DMS114 treated with DMSO at 0.1 percent for 48 hours (cell line): ENCODE data around the gene DLG5.

Experiments
- DNase-seq: peaks from one replicate; lab custom pipeline; 2025; ENCODE audit not compliant: unreplicated experiment; lab: John Stamatoyannopoulos, UW

DLG5 gene

GRCh38 chr10:77911535-77912123, 14.9 kb downstream of the DLG5 start:
- no peak for DNase-seq

- DNase-seq: no peak
Observed at GRCh38 chr10:77910524-77911145, 15.9 kb downstream of the DLG5 start.

GRCh38 chr10:77909749-77910375, 16.7 kb downstream of the DLG5 start:
- no peak for DNase-seq

GRCh38 chr10:77909021-77909748, 17.4 kb downstream of the DLG5 start:
- no peak for DNase-seq

GRCh38 chr10:77907900-77908717, 18.4 kb downstream of the DLG5 start:
- DNase-seq: no peak

- no peak for DNase-seq
Observed at GRCh38 chr10:77907462-77907861, 19.1 kb downstream of the DLG5 start.

GRCh38 chr10:77906951-77907421, 19.6 kb downstream of the DLG5 start:
- no peak for DNase-seq

GRCh38 chr10:77905781-77906180, 20.8 kb downstream of the DLG5 start:
- no peak for DNase-seq

GRCh38 chr10:77905086-77905748, 21.3 kb downstream of the DLG5 start:
- DNase-seq: no peak

GRCh38 chr10:77904100-77904840, 22.3 kb downstream of the DLG5 start:
- DNase-seq: no peak

GRCh38 chr10:77902159-77902558, 24.4 kb downstream of the DLG5 start:
- DNase-seq: no peak

GRCh38 chr10:77901743-77902142, 24.8 kb downstream of the DLG5 start:
- no peak for DNase-seq

- DNase-seq: no peak
Observed at GRCh38 chr10:77899690-77900089, 26.9 kb downstream of the DLG5 start.

- no peak for DNase-seq
Observed at GRCh38 chr10:77899080-77899477, 27.5 kb downstream of the DLG5 start.

GRCh38 chr10:77898323-77899079, 28.1 kb downstream of the DLG5 start:
- DNase-seq: no peak

GRCh38 chr10:77896058-77896457, 30.5 kb downstream of the DLG5 start:
- no peak for DNase-seq

GRCh38 chr10:77894058-77894457, 32.5 kb downstream of the DLG5 start:
- DNase-seq: no peak

- DNase-seq: no peak
Observed at GRCh38 chr10:77893386-77893785, 33.2 kb downstream of the DLG5 start.

- DNase-seq: no peak
Observed at GRCh38 chr10:77892761-77893160, 33.8 kb downstream of the DLG5 start.
